SU-DHL-6 (cell line): ENCODE measurements around the gene SUSD4.

Experiments
- CTCF ChIP-seq: fragments of 200-600 bp; sonication (generic); IDR thresholded peaks from one replicate; pipeline ENCODE4 v1.5.1; 2017; ENCODE audit warnings: antibody characterized with exemption, mild to moderate bottlenecking, low read length, moderate library complexity; ENCODE audit not compliant: insufficient read depth, poor library complexity, severe bottlenecking
- EZH2phosphoT487 ChIP-seq: fragments of 200-600 bp; sonication (generic), shearing (Covaris generic); conservative IDR thresholded peaks from 2 replicates; pipeline ENCODE4 v1.6.1; 2018; ENCODE audit warnings: mild to moderate bottlenecking, antibody characterized with exemption, low read length, moderate library complexity, mixed read lengths

- TF ChIP-seq CTCF = no peak
- TF ChIP-seq EZH2phosphoT487 = no peak
These were observed 78.5 kb downstream of the SUSD4 start for GRCh38 chr1:223285452-223285851.
